Activated naive CD8-positive, alpha-beta T cell treated with anti-CD3 and anti-CD28 coated beads, Interleukin-2, amount 10 ng/mL, durations not matched to agents 7 days and 5 days (primary cell): ENCODE measurements around the gene PBX2. TPM values are rescaled to one million over a fixed set of nuclear protein-coding genes. Genes with fewer than 3 reads are reported as not detected.
A peak's percentile ranks its signal among the peaks of the same experiment; 100 is the strongest.
"Not testable (repeated sequence)": the region's sequence is repeated elsewhere in the genome, so short reads cannot be mapped to it uniquely, and the experiment has no call there.

ENCODE experiments used
- ATAC-seq: fragments of 150-1000 bp; cut with Tn5 transposase; one replicate; pipeline ENCODE4 v1.10.0; 2021; ENCODE audit warnings: low read depth, moderate library complexity
- POLR2A ChIA-PET: fragments of 350-600 bp; sonication (Branson Sonifier 250); formaldehyde crosslinking; loops from one replicate; lab custom pipeline; 2021; ENCODE audit warnings: antibody characterized with exemption; lab: Charles Lee
- DNase-seq: peaks from one replicate; pipeline ENCODE4 v3.0.0; 2021
- H3K27ac Mint-ChIP-seq: one replicate; pipeline ENCODE4 v1.8.0; 2022; ENCODE audit warnings: mild to moderate bottlenecking, mixed read lengths
- H3K27me3 Mint-ChIP-seq: one replicate; pipeline ENCODE4 v1.8.0; 2022; ENCODE audit warnings: mild to moderate bottlenecking, moderate library complexity, mixed read lengths
- H3K36me3 Mint-ChIP-seq: one replicate; pipeline ENCODE4 v1.8.0; 2021; ENCODE audit warnings: mild to moderate bottlenecking, mixed read lengths
- H3K4me1 Mint-ChIP-seq: one replicate; pipeline ENCODE4 v1.8.0; 2021; ENCODE audit warnings: mixed read lengths
- H3K4me3 Mint-ChIP-seq: one replicate; pipeline ENCODE4 v1.8.0; 2022; ENCODE audit warnings: mild to moderate bottlenecking, moderate library complexity, mixed read lengths
- H3K9me3 Mint-ChIP-seq: one replicate; pipeline ENCODE4 v1.8.0; 2021; ENCODE audit warnings: mixed read lengths
- total RNA-seq, 2 experiments: library from RNA; stranded (reverse); gene quantifications; one replicate each; pipeline ENCODE4 v1.2.3, GENCODE V29; 2021

The PBX2 gene
- total RNA-seq, 2 experiments from 2014 or later, result 107 to 112 TPM

DNA sequence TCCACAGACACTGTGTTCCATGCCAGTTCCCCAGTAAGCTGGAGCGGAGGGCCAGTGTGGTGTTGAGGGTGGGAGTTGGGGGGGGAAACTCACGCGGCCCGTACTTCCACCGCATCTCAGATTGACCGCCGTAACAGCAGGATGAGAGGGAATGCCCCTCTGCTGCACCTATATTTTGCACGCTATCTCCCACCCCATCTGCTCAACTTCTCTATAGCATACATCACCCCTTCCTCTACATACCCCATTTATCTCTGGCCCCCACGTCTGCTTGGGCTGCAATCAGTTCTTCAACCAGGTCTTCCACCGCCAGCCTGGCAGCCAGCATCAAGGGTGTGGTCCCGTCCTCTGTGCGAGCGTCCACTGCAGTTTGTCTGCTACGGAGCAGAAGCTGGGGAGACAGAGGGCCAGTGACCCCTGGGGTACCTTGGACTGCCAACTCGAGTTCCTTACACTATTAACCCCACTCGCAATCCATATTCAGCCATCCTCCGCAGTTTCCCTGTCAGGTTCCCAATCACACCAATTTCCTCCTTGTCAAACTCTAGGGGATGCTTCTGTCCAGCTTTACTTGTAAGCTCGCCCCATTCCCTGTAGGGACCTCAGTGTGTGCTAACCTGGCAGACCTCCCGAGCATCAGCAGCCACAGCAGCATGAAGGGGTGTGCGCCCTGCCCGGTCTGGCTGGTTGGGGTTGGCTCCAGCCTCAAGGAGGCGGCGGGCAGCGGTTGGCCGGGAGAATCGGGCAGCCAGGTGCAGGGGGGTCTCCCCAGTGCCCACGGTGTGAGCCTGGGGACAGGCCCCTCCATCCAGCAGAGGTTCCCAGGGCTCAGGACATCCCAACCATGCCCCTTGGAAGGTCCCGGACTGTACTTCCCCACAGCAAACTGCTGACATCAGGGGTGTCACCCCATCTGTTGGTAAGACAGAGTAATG, 6.9 kb upstream of the PBX2 start:
- Mint-ChIP-seq H3K27ac (peak overlapping the region; percentile 98), H3K27me3 (no peaks in the 10 kb centered on the region), H3K9me3 (no peaks in the 10 kb centered on the region), H3K4me3 (peak overlapping the region; percentile 96), H3K4me1 (peaks cover 24% of the 10 kb centered on the region), H3K36me3 (peaks cover under 1% of the 10 kb centered on the region)
- DNase-seq (no peak), ATAC-seq (no peak)
- POLR2A ChIA-PET, result interaction anchor here (0.7 to 1.1 kb wide), 4 partner anchors 8 to 56 kb away, joined by 3 read pairs; no protein-coding TSS in a partner anchor

DNA sequence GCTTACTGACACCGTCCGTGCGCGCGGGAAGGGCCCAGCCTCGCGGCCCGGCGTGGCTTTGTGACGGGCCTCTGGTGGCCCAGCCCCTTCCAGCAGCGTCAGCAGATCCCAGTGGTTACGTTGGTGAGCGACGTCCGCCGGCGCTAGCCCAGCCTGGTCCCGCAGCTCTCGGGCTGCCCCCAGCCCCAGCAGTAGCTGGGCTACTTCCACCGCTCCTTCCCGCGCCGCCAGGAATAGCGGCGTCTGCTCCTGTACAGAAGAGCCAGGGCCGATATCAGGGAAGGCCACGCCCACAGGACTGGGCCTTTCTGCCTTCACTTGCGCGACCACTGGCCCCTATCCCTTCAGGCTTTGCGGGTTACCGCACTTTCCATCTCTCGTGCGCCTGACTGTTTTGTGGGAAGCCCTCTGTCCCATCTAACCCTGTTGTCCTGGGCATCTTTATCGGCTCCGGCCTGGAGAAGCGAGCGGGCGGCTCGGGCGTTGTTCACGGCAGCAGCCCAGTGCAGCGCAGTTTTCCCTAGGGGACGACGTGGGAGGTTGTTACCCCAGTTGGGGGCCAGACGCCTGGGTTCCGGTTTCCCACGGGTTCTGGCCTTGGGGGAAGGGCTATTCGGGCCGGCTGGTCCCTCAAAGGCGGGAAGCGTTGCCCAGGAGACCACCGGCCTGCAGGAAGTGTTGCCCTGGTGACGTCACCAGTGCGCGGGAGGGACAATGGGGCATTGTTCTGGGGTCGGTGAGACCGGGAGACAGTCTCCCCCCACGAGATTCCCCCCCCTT, 6.1 kb upstream of the PBX2 start:
- H3K4me3 Mint-ChIP-seq, result peak overlapping the region; percentile 96
- POLR2A ChIA-PET, result interaction anchor here (0.5 to 2.0 kb wide), 20 partner anchors 15 to 1075 kb away, joined by 3 to 20 read pairs (median 4); partner anchors contain the start of genes AGPAT1, ATF6B, EHMT2 and FKBPL
- ATAC-seq, result no peak
- peak overlapping the region; percentile 98 for H3K27ac Mint-ChIP-seq
- no peaks in the 10 kb centered on the region for H3K27me3 Mint-ChIP-seq
- no peaks in the 10 kb centered on the region for H3K9me3 Mint-ChIP-seq
- peak; percentile 74 for DNase-seq
- H3K4me1 Mint-ChIP-seq, result peaks cover 24% of the 10 kb centered on the region
- peaks cover 9% of the 10 kb centered on the region for H3K36me3 Mint-ChIP-seq

DNA sequence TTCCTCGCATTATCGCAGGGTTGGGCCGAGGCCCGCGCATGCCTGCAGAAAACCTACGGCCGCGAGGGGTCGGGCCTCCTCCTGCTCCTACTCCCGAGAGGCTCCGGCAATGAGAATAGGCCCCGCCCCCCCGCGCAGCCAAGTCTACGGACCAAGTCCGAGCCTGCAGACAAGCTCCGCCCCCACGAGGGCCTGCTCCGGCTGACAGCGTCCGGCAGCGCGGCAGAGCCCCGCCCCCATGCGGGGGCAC, 5.6 kb upstream of the PBX2 start:
- POLR2A ChIA-PET, result interaction anchor here (0.5 to 2.0 kb wide), 20 partner anchors 12 to 1076 kb away, joined by 3 to 20 read pairs (median 4); partner anchors contain the start of genes AGPAT1, ATF6B, EHMT2 and FKBPL
- Mint-ChIP-seq H3K4me1 (peaks cover 24% of the 10 kb centered on the region), H3K36me3 (peaks cover 12% of the 10 kb centered on the region), H3K27me3 (no peaks in the 10 kb centered on the region), H3K27ac (peak overlapping the region; percentile 98), H3K9me3 (no peaks in the 10 kb centered on the region), H3K4me3 (peak overlapping the region; percentile 96)
- ATAC-seq (peak; percentile 90), DNase-seq (peak; percentile 100)

DNA sequence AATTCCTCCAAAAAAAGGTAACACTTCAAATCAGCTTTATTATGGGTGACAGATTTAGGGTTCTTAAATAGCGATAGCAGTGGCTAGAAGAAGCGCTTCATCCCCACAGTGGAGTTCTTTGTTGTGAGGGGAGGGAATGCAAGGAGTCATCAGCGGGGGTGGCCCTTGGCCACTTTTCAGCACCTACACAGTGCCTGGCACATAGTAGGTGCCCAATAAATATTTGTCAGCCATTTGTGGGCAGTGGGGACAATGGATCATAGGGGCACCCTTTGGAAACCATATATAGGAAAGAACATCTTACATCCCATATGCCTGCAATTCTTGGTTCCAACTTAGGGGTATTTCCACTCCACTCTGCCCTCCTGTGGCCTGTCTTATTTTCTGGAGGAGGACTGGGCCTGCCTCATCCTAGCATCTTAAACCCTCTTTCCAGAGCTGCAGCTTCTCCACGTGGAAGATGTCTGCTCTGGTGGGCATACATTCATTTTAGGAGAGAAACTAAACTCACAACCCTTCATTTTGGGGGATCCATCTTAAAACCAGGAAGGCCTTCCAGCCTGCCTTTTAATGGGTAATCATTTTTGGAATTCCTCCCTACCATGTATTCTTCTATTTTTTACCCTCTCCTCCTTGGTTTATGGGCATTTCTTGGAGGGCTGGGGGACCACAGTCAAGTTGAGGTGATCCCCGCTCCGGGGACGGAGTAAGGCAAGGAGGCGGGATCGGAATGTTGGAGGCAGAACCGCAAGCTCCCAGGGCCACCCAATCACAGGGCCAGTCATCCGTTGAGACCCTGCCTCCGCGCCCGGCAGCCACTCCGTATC, 5.0 kb upstream of the PBX2 start:
- DNase-seq (no peak), ATAC-seq (no peak)
- peaks cover 17% of the 10 kb centered on the region for H3K36me3 Mint-ChIP-seq

DNA sequence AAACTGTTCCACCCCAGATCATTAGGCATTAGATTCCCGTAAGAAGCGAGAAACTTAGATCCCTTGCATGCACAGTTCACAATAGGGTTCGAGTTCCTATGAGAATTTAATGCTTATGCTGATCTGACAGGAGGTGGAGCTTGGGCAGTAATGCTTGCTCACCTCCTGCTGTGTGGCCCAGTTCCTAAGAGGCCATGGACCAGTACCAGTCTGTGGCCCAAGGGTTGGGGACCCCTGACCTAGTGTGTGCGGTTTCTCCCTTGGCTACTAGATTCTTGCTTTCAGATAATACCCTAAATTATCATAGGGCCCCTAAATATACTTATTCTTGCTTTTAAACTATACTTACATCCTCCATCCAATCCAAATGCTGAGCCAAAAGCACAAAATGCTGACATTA, 4.4 kb upstream of the PBX2 start:
- H3K27me3 Mint-ChIP-seq, result no peaks in the 10 kb centered on the region
- H3K27ac Mint-ChIP-seq, result peak overlapping the region; percentile 98
- peak overlapping the region; percentile 96 for H3K4me3 Mint-ChIP-seq
- no peaks in the 10 kb centered on the region for H3K9me3 Mint-ChIP-seq
- ATAC-seq (no peak), DNase-seq (no peak)
- peaks cover 24% of the 10 kb centered on the region for H3K4me1 Mint-ChIP-seq
- POLR2A ChIA-PET, result interaction anchor here (2.0 kb wide), 1 partner anchor 21 kb away, joined by 6 read pairs; no protein-coding TSS in a partner anchor
- H3K36me3 Mint-ChIP-seq, result peaks cover 18% of the 10 kb centered on the region

More for the DNA sequence above, 5.0 kb upstream of the PBX2 start:
- Mint-ChIP-seq H3K27me3 (no peaks in the 10 kb centered on the region), H3K9me3 (no peaks in the 10 kb centered on the region), H3K4me1 (peaks cover 24% of the 10 kb centered on the region), H3K4me3 (peak overlapping the region; percentile 96), H3K27ac (peak overlapping the region; percentile 98)
- POLR2A ChIA-PET, result interaction anchor here (0.5 to 2.0 kb wide), 20 partner anchors 13 to 1076 kb away, joined by 3 to 20 read pairs (median 4); partner anchors contain the start of genes AGPAT1, ATF6B, EHMT2 and FKBPL

DNA sequence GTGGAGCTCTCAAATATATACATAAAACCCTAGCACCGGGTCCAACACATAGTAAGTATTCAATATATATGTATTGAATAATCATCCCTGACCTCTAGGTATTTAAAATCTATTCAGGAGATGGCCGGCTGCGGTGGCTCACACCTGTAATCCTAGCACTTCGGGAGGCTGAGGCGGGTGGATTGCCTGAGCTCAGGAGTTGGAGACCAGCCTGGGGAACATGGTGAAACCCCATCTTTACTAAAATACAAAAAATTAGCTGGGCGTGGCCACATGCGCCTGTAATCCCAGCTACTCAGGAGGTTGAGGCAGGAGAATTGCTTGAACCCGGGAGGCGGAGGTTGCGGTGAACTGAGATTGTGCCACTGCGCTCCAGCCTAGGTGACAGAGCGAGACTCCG, 3.1 kb upstream of the PBX2 start:
- not testable (repeated sequence) for H3K27me3 Mint-ChIP-seq, ATAC-seq, H3K9me3 Mint-ChIP-seq, DNase-seq
- Mint-ChIP-seq H3K27ac (peak overlapping the region; percentile 98), H3K36me3 (peaks cover 28% of the 10 kb centered on the region), H3K4me3 (peak overlapping the region; percentile 94), H3K4me1 (peaks cover 35% of the 10 kb centered on the region)
- POLR2A ChIA-PET, result interaction anchor here (0.6 to 5.7 kb wide), 9 partner anchors 12 to 1596 kb away, joined by 3 to 61 read pairs (median 6); partner anchors contain the start of genes AGPAT1, ATF6B, DXO and FKBPL

DNA sequence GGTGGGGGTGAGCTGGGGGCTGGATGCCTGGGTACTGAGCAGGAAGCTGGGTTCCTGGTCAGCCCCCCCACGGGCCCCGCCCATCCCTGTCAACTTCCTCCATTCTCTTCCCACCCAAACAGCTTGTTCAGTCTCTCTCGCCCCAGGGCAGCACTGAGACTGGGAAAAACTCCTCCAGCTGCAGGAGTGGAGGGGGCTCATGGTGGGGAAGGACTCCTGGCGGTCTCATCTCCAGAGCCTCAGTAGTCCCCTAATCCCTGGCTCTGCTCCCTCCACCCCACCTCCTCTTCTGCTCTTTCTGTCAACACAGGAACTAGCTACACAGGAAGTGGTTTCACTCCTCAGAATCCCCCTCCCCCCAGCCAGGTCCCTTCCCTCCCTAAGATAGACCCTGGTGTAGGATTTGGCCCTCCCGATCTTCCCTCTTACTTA, 2.6 kb upstream of the PBX2 start, which contains the start of gene GPSM3:
GPSM3 (minus strand) TSS at position 36 of the 432 bp plus-strand sequence. CDS start 130 bp downstream, outside the sequence.
- H3K27ac Mint-ChIP-seq, result peak within 1 kb of the TSS; percentile 98
- peak; percentile 76 for DNase-seq

DNA sequence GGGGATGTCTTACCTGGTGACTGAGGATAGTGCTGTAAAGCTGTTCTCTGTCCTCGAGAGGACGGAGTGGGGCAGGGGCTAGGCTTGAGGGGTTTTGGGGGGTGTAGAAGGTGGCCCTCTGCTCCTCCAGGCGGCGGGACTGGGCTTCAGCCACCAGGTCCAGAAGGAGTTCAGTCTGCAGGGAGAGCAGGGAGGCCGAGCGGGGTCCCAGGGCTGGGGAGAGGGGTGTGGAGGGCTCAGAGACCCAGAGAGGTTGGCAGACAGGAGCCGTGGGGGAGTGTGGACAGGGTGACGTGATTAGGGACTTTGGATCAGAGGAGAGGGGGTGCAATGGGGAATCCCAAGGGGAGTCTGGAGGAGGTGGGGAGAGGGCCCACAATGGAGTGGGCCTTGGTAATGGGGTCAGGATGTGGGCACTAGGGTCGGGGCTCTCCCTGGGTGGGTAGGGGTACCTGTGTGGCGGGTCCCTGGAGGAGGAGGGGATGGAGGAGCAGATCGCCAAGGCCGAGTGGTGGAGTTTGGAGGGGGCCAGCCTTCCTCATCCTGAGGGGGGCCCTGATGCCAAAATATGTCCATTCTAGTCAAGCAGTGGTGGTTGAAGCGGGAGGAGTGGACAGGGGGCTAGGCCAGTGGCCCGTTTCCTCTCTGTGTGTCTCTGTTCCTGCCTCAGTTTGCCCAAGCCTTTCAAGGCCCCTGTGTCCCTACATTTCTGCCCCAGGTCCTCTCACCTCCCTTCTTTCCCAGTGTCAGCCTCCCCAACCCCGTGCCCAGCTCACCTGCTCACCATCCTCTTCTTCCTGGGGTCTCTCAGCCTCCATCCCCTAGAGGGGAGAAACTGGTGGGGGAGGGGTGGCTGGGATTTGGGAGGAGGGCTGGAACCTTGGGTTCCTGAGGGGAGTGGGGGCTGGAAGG, 1.9 kb upstream of the PBX2 start:
- H3K27ac Mint-ChIP-seq, result peak overlapping the region; percentile 98
- DNase-seq (peak; percentile 52), ATAC-seq (no peak)
- H3K4me1 Mint-ChIP-seq, result peaks cover 41% of the 10 kb centered on the region
- peaks cover 36% of the 10 kb centered on the region for H3K36me3 Mint-ChIP-seq
- H3K4me3 Mint-ChIP-seq, result peak overlapping the region; percentile 94
- POLR2A ChIA-PET, result interaction anchor here (0.6 to 5.7 kb wide), 14 partner anchors 11 to 1384 kb away, joined by 3 to 61 read pairs (median 6); partner anchors contain the start of genes AGPAT1, ATF6B, DXO and FKBPL
- H3K9me3 Mint-ChIP-seq, result no peaks in the 10 kb centered on the region
- H3K27me3 Mint-ChIP-seq, result no peaks in the 10 kb centered on the region

More for the DNA sequence above, 2.6 kb upstream of the PBX2 start, which contains the start of gene GPSM3:
- H3K9me3 Mint-ChIP-seq, result no peaks in the 10 kb centered on the region
- peaks cover 30% of the 10 kb centered on the region for H3K36me3 Mint-ChIP-seq
- H3K4me1 Mint-ChIP-seq, result peaks cover 36% of the 10 kb centered on the region
- no peaks in the 10 kb centered on the region for H3K27me3 Mint-ChIP-seq
- no peak for ATAC-seq
- POLR2A ChIA-PET, result interaction anchor here (0.6 to 5.7 kb wide), 12 partner anchors 12 to 1596 kb away, joined by 3 to 61 read pairs (median 6); partner anchors contain the start of genes AGPAT1, ATF6B, DXO and FKBPL
- peak within 1 kb of the TSS; percentile 94 for H3K4me3 Mint-ChIP-seq

DNA sequence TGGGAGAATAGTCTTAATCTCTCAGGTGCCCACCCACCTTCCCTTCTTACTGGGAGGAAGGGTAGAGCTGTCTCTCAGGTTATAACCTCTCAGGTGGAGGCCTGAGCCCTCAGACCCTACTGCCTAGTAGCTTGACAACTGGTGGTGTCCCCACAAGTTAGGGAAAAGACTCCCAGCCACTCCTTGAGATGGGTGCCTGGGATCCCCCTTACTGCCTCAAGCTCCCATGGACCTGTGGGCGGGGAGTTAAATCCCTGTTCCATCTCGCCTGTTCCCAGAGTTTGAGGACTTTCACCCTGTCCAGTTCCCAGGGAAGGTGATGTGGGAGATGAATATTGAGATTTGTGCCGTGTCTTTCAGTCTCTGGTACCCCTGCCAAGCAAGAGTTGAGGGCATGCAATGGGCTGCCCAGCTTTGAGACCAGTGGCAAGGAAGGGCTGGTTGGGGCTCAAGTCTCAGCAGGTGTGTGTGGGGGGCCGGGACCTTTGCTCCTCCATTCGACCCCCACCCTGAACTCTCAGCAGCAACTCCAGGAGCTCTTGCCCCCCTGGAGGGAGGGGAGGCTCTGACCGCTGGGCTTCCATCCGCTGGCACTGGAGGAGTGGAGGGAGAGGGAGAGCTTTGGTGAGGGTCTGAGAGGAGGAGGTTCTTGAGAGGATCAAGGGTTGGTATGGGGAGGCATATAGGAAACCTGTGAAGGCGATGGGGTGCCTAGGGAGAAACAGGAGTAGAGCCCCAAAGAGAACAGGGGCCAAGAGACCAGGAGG, 1.1 kb upstream of the PBX2 start:
- H3K4me3 Mint-ChIP-seq, result peak overlapping the region; percentile 94
- H3K9me3 Mint-ChIP-seq, result no peaks in the 10 kb centered on the region
- peak overlapping the region; percentile 98 for H3K27ac Mint-ChIP-seq
- peaks cover 44% of the 10 kb centered on the region for H3K36me3 Mint-ChIP-seq
- H3K27me3 Mint-ChIP-seq, result no peaks in the 10 kb centered on the region
- POLR2A ChIA-PET, result interaction anchor here (0.7 to 5.7 kb wide), 9 partner anchors 10 to 62 kb away, joined by 3 to 61 read pairs (median 4); partner anchors contain the start of genes AGPAT1, ATF6B and FKBPL
- ATAC-seq (no peak), DNase-seq (no peak)
- H3K4me1 Mint-ChIP-seq, result peaks cover 45% of the 10 kb centered on the region

DNA sequence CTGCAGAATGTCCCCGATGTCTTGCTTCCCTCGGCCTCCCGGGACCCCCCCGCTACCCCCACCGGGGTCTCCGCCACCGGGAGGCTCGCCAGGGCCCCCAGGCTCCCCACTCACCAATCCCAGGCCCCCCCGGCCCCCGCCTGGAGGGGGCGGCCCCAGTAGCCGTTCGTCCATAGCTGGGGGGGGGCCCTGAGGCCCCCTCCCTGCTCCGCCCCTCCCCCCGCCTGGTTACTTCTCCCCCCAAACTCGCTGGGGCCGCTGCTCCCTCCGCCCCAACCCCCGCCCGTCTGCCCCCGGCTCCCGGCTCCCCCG, 304 bp downstream of the PBX2 start:
- H3K4me1 Mint-ChIP-seq, result peaks cover 41% of the 10 kb centered on the region
- H3K36me3 Mint-ChIP-seq, result peaks cover 50% of the 10 kb centered on the region
- POLR2A ChIA-PET, result interaction anchor here (0.6 to 5.7 kb wide), 10 partner anchors 9 to 1206 kb away, joined by 3 to 61 read pairs (median 4); partner anchors contain the start of genes AGPAT1, ATF6B, FKBPL and RGL2
- DNase-seq, result no peak
- H3K9me3 Mint-ChIP-seq, result no peaks in the 10 kb centered on the region
- no peaks in the 10 kb centered on the region for H3K27me3 Mint-ChIP-seq
- peak overlapping the region; percentile 98 for H3K4me3 Mint-ChIP-seq
- ATAC-seq, result no peak
- H3K27ac Mint-ChIP-seq, result peak overlapping the region; percentile 97
